HG03196 (cell line): ENCODE measurements around the gene TSHZ2.

Source experiments
- ATAC-seq: cut with Tn5 transposase; IDR thresholded peaks from one replicate; pipeline ENCODE4 v1.9.1; 2021; ENCODE audit not compliant: unreplicated experiment

Gene TSHZ2

GRCh38 chr20:53190225-53190624 is 218.1 kb downstream of the TSHZ2 start:
- no peak for ATAC-seq

DNA sequence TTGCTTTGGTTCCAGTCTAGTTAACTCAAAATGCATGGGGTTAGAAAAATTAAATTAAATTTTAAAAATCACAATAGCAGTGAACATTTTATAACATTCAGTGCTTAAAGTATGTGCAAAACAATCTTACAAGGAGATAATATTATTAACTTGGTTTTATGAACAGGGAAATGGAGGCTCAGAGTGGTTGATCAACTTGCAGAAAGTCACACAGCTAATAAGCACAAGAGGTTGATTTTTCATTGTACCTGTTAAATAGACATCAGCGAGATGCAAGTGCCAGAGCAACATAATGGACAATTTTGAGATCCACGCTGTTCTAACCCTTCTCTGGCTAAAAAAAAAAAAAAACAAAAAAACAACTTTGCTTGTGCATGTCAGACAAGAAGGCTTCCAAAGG is 219.8 kb downstream of the TSHZ2 start:
- no peak for ATAC-seq

GRCh38 chr20:53194306-53195290 is 222.4 kb downstream of the TSHZ2 start:
- ATAC-seq: no peak

DNA sequence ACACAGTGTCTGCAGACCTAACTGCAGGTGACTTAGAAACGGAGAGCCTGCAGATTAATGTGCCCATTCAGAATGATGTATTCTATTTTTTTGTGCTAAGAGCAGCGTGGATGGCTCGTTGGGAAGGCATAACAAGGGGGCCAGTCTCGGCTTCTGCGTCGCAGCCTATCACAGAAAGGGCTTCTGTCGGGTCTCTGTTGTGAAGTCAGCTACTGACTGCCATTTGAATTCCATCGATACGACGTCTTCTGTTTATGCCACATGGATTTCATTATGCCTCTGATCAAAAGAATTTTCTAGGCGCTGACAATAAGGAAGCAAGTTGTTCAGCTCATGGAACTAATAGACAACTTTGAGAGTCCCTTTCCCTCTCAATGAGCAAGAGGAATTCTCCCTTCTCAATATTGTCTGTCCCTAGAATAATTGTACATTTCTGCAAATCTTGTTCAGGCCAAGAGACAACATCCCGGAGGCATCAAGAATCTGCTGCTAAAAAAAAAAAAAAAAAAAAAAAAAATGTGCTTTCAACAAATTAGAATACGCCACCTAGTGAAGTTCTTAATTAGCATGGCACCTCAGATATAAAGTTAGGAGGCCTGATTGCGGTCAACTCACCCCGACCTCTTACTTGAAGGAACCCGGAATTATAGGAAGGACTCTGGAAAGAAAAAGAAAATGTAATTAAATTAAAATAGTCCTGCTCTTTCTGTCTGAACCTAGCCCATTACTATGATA is 223.9 kb downstream of the TSHZ2 start:
- ATAC-seq: no peak

DNA sequence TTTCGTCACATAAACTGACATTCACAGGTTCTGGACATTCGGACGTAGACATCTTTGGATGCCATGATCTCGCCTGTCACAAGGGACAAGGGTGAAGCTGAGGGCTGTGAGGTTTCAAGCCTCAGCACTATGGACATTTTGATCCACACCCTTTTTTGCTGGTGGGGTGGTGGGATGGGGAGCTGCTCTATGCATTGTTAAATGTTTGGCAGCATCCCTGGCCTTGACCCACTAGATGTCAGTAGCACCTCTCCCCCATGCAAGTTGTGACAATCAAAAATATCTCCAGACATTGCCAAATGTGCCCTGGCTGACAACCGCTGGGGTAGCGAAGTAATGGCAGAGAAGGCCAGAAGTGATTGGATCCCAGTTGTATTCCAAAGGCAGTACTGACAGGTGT is 229.4 kb downstream of the TSHZ2 start:
- no peak for ATAC-seq

DNA sequence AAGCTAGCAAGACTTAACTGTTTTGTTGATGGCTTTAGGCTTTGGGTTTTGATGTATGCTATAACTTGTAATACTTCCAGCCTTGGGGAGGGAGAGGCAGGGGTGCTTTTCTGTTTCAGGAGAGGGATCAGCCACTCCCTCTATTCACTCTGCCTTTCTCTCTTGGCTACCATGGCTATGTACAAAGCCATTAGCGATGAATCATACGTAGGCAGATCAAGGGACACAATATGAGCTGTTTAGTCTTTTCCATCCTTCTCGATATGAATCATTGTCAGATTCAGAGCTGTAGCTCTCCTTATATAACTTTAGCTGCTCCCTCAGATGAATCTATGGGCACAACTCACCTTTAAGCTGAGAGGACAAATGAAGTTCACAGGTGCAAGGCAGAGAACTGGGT is 230.6 kb downstream of the TSHZ2 start:
- ATAC-seq: no peak

DNA sequence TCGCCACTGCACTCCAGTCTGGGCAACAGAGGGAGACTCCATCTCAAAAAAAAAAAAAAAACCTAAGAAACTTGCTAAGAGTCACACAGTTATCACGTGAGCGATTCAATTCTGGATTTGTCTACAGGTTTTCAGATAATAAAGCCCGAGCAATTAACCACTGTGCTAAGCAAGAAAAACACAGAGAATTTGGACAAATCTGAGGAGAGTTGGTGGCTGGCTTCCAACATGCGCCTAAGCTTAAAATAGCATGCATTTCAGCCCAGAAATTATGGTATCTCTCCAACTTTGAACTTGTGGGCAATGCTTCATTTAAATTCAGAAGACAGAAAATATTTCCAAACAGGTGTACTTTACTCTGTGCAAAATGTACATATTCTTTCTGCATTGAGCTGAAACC is 232.9 kb downstream of the TSHZ2 start:
- no peak for ATAC-seq

- no peak for ATAC-seq
Observed at GRCh38 chr20:53208110-53208832, 236.1 kb downstream of the TSHZ2 start.

GRCh38 chr20:53210041-53210440 is 237.9 kb downstream of the TSHZ2 start:
- no peak for ATAC-seq

GRCh38 chr20:53210931-53211330 is 238.8 kb downstream of the TSHZ2 start:
- no peak for ATAC-seq

DNA sequence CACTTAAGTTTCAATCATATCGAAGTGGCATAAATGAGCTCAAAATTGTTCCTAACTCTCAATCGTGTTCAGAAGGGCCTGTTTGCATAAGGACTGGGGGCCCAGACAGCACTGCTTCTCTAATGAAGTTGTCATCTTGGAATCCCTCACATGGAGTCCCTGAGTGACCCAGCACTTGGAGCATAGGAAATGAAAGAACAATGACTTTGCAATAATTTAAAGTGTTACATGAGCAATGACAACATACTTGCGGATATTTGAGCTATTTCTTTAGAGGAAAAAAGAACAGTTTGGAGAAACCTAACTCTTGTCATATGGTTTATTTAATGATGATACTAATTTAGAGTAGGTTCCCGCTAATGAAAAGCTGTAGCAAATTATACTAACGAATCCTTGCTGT is 239.9 kb downstream of the TSHZ2 start:
- no peak for ATAC-seq

DNA sequence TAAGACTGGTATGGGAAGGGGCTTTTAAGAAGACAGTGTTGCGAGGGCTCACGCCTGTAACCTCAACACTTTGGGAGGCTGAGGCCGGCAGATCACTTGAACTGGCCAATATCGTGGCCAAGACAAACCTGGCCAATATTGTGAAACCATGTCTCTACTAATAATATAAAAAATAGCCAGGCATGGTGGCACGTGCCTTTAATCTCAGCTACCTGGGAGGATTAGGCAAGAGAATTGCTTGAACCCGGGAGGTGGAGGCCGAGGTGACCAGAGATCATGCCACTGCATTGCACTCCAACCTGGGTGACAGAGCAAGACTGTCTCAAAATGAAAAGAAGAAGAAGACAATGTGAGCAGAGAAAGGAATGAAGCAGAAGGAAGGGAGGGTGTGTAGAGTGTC is 242.2 kb downstream of the TSHZ2 start:
- no peak for ATAC-seq

DNA sequence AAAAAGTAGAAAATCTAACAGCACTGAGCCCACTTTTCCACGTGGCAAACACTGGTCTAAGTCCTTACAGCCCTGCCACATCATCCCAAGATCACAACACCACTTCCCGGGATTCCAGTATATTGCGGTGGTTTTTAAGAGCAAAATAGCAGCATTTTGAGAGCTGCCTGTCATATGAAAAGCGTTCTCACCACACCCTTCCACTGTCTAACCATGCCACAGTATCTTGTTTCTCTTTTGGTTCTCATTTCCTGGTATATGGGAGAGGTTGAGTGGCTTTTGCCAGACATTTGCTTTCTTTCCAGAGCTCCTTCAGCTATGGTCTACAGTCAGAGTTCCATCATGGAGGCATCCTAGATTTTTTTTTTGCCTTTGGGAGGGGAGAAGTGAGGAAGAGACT is 243.0 kb downstream of the TSHZ2 start:
- ATAC-seq: no peak

DNA sequence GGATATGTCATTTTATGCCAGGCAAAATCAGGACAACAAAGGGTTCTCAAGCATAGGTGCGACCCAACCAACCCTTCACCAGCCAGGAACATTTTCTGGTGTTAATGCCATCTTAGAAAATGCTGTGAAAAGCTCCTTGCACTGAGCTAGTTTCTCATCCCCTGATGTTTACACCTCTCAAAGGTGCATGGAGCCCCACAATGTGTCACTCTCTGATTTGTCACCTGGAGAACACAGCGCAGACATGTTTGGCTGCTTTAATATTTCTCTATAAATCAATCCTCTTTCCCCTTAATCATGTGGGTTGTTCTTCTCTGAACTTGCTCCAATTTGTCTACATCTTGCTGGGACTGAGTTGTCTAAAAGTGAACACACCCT is 244.3 kb downstream of the TSHZ2 start:
- ATAC-seq: no peak

DNA sequence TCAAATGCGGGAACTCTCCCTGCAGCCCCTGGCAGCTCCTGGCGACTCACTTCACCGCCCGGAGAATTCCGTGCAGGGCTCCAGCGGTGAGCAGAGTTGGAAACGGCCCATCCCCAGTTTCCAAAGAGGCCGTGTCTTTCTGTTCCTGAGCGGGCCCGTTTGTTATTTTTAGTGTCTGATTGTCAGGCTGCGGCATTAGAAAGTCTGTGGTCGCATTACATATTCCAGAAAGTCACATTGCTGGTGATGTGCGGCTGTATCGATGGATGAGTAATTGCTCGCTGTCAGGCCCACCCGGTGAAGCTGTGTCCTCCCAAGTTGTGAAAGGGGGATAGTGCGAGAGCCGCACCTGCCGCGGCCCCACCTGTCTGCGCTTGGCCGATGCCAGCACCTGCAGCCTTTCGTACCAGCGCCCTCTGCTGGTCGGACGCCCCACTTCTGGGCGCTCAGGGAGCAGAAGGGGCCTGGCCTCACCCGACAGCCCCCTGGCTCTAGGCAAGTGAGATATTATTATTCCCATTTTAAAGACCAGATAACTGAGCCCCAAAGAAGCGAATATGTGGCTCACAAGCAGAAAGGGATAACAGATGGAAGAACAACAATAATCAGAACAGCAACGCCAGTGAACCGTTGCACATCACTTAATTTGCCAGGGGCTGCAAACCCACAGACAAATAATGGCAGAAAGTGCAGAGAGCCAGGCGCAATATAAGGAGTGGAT is 244.9 kb downstream of the TSHZ2 start:
- ATAC-seq: no peak

- ATAC-seq: no peak
Observed at GRCh38 chr20:53220482-53221307, 248.5 kb downstream of the TSHZ2 start.

DNA sequence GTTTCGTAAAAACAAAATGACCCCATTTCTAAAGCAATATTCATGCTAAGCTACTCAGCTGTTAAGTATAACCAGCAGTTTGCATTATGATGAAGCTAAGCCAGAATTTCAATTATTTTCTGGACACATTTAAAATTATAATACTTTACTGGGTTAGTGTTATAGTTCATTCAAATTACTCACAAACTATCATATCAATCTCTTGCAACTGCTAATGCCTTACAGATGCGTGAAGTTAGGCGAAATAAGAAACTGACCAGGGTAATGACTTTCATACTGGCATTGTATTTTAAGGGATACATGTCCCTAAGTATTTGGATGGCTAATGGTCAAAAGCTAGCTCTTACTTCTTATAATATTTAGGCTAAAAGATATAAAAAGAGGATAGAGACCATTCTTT is 249.6 kb downstream of the TSHZ2 start:
- ATAC-seq: no peak

GRCh38 chr20:53222416-53222815 is 250.3 kb downstream of the TSHZ2 start:
- no peak for ATAC-seq

- no peak for ATAC-seq
Observed at GRCh38 chr20:53222932-53223331, 250.8 kb downstream of the TSHZ2 start.

DNA sequence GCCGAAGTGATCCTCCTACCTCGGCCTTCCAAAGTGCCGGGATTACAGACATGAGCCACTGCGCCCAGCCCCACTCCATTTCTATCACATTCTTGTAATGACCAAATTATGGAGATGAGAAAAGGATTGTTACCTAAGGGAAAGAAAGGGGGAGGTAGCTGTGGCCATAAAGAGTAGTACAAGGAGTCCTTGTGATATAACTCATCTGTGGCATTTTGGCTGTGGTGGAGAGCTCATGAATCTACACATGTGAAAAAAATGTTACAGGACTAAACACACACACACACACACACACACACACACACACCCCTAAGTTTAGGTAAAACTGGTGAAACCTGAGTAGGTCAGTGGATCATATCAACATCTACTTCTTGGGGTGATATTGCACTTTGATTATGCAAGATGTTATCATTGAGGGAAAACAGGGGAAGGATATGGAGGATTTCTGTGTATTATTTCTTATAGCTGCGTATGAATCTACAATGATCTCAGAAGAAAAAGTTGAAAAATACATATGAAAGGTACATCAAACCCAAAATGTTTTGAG is 251.5 kb downstream of the TSHZ2 start:
- ATAC-seq: no peak
